ENCODE results near the gene ZNF845. TPM values are rescaled to one million over a fixed set of nuclear protein-coding genes. Genes with fewer than 3 reads are reported as not detected.

Gene ZNF845
- total RNA-seq, 2 donors from 2014 or later = 6.5 to 7.8 TPM

DNA sequence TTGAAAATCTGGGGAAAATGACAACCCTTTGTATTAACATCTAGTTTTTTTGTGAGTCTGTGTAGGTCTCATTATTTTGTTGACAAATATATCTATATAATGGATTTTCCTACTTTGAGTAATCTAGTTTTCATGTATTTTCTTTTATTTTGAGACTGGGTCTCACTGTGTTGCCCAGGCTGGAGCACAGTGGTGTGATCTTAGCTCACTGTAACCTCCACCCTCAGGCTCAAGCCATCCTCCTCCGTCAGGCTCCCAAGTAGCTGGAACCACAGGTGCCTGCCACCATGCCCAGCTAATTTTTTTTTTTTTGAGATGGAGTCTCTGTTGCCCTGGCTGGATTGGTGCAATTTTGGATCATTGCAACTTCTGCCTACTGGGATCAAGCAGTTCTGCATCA is 41.2 kb downstream of the ZNF845 start:
- intact Hi-C loops (cut with DNase I) = no loop called here
- H3K4me3 ChIP-seq = no peak overlapping the region
- H3K9me3 ChIP-seq = no peaks in the 10 kb centered on the region
- no peaks in the 10 kb centered on the region for H3K4me1 ChIP-seq (replicated peaks)
- DNase-seq (ENCODE audit: low spot score) = no peak
- no peaks in the 10 kb centered on the region for H3K27me3 ChIP-seq (replicated peaks; ENCODE audit: insufficient read depth)
- no peak for TF ChIP-seq POLR2A (IDR thresholded peaks at IDR 0.05)
- WGBS = 100% methylated on average over 1 of the region's 1 CpG
- no peaks in the 10 kb centered on the region for H3K36me3 ChIP-seq
- no peak overlapping the region for H3K27ac ChIP-seq

DNA sequence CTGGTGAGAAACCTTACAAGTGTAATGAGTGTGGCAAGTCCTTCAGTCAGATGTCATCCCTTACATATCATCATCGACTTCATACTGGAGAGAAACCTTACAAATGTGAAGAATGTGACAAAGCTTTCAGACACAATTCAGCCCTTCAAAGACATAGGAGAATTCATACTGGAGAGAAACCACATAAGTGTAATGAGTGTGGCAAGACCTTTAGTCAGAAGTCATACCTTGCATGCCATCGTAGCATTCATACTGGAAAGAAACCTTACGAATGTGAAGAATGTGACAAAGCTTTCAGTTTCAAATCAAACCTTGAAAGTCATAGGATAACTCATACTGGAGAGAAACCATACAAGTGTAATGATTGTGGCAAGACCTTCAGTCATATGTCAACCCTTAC is 47.8 kb downstream of the ZNF845 start:
- DNase-seq (ENCODE audit: low spot score) = no peak
- intact Hi-C loops (cut with DNase I) = no loop called here
- Histone ChIP-seq H3K9me3 (no peaks in the 10 kb centered on the region), H3K4me1 (replicated peaks) (no peaks in the 10 kb centered on the region), H3K36me3 (peaks cover 0 to 5% of the 10 kb centered on the region in 2 donors), H3K27me3 (replicated peaks; ENCODE audit: insufficient read depth) (no peaks in the 10 kb centered on the region), H3K27ac (no peak overlapping the region), H3K4me3 (no peak overlapping the region)
- WGBS = 97% methylated on average over 3 of the region's 3 CpGs
- TF ChIP-seq POLR2AphosphoS5 (IDR thresholded peaks at IDR 0.05) (no peak), POLR2A (IDR thresholded peaks at IDR 0.05) (no peak)
- TF ChIP-seq, protein P1, sequence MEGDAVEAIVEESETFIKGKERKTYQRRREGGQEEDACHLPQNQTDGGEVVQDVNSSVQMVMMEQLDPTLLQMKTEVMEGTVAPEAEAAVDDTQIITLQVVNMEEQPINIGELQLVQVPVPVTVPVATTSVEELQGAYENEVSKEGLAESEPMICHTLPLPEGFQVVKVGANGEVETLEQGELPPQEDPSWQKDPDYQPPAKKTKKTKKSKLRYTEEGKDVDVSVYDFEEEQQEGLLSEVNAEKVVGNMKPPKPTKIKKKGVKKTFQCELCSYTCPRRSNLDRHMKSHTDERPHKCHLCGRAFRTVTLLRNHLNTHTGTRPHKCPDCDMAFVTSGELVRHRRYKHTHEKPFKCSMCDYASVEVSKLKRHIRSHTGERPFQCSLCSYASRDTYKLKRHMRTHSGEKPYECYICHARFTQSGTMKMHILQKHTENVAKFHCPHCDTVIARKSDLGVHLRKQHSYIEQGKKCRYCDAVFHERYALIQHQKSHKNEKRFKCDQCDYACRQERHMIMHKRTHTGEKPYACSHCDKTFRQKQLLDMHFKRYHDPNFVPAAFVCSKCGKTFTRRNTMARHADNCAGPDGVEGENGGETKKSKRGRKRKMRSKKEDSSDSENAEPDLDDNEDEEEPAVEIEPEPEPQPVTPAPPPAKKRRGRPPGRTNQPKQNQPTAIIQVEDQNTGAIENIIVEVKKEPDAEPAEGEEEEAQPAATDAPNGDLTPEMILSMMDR (IDR thresholded peaks at IDR 0.05) = no peak

DNA sequence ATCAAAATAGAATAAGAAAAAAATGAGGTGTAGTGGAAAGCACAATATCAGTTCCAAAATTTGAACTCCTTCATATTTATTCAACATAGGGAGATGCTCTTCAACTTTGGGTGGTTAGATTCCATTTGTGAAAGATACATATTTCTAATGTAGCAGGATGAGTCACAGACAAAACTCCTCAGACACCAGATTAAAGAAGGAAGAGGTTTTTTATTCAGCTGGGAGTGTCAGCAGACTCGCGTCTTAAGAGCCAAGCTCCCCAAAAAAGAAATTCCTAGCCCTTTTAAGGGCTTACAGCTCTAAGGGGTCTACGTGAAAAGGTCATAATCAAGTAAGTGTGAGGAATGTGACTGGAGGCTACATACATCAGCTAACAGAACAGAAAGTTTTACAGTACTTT is 54.6 kb downstream of the ZNF845 start:
- Histone ChIP-seq H3K4me3 (no peak overlapping the region), H3K27me3 (replicated peaks; ENCODE audit: insufficient read depth) (no peaks in the 10 kb centered on the region), H3K36me3 (no peaks in the 10 kb centered on the region), H3K9me3 (no peaks in the 10 kb centered on the region), H3K4me1 (replicated peaks) (no peaks in the 10 kb centered on the region), H3K27ac (no peak overlapping the region)
- TF ChIP-seq POLR2A (IDR thresholded peaks at IDR 0.05) = no peak
- TF ChIP-seq, protein P1 (IDR thresholded peaks at IDR 0.05) = no peak
- no peak for TF ChIP-seq POLR2AphosphoS5 (IDR thresholded peaks at IDR 0.05)
- 72% methylated on average over 3 of the region's 3 CpGs for WGBS
- DNase-seq (ENCODE audit: low spot score) = no peak
- intact Hi-C loops (cut with DNase I) = no loop called here

DNA sequence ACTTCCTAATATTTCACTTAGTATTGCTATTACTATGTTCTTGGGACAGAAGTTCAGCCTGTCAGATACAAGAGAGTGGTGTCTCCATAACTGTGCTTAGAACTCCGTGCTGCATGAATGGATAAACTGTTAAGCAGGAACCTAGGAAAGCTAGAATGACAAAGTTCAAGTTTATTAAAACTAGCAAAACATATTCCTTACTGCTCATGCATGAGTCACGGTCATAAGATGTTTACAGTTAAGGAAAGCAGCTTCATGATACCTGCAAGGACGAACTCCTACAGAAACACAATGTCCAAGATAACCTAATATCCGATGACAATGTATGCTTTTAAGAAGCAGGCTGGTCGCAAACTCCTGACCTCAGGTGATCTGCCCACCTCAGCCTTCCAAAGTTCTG is 55.4 kb downstream of the ZNF845 start:
- Histone ChIP-seq H3K4me1 (replicated peaks) (no peaks in the 10 kb centered on the region), H3K9me3 (no peaks in the 10 kb centered on the region), H3K36me3 (no peaks in the 10 kb centered on the region), H3K27ac (no peak overlapping the region), H3K27me3 (replicated peaks; ENCODE audit: insufficient read depth) (no peaks in the 10 kb centered on the region), H3K4me3 (no peak overlapping the region)
- WGBS = 91% methylated on average over 5 of the region's 5 CpGs
- DNase-seq (ENCODE audit: low spot score) = no peak
- intact Hi-C loops (cut with DNase I) = no loop called here
- TF ChIP-seq, protein P1 (IDR thresholded peaks at IDR 0.05) = no peak
- TF ChIP-seq POLR2A (IDR thresholded peaks at IDR 0.05) = no peak
- TF ChIP-seq POLR2AphosphoS5 (IDR thresholded peaks at IDR 0.05) = no peak

DNA sequence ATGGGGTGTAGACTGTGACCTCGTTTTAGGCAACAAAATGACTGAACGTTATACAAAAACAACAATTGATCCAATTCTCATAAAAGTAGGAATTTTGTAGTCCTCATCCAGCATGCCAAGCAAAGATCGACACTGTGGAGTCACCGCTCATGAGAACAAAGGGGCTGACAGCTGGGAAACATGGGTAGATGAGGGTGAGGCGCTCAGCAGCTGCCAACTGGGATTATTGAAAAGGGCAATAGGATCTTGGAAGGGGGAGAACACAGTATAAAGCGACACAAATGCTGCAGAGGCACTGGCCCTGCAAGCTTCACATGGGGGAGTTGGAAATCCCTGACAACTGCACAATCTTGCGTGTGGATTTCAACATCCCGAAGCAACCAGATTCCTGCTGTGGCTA is 56.0 kb downstream of the ZNF845 start:
- no peaks in the 10 kb centered on the region for H3K36me3 ChIP-seq
- H3K4me1 ChIP-seq (replicated peaks) = no peaks in the 10 kb centered on the region
- WGBS = 76% methylated on average over 8 of the region's 8 CpGs
- no peak overlapping the region for H3K4me3 ChIP-seq
- no peaks in the 10 kb centered on the region for H3K27me3 ChIP-seq (replicated peaks; ENCODE audit: insufficient read depth)
- no peaks in the 10 kb centered on the region for H3K9me3 ChIP-seq
- DNase-seq (ENCODE audit: low spot score) = no peak
- H3K27ac ChIP-seq = no peak overlapping the region
- intact Hi-C loops (cut with DNase I) = no loop called here
- TF ChIP-seq POLR2AphosphoS5 (IDR thresholded peaks at IDR 0.05) (no peak), POLR2A (IDR thresholded peaks at IDR 0.05) (no peak)
- TF ChIP-seq, protein P1 (IDR thresholded peaks at IDR 0.05) = no peak
